ENCODE results near the gene THBS1.

The THBS1 gene

GRCh38 chr15:39618063-39618823, 37.4 kb downstream of the THBS1 start:
- Histone ChIP-seq H3K4me2 (ENCODE audit: low read length) (no peak overlapping the region), H3K4me1 (no peaks in the 10 kb centered on the region), H3K79me2 (no peaks in the 10 kb centered on the region), H3K27ac (no peak overlapping the region), H3K9ac (no peak overlapping the region), H3K27me3 (ENCODE audit: control insufficient read depth, insufficient read depth, low read length) (no peaks in the 10 kb centered on the region), H3K4me3 (ENCODE audit: low read depth, low read length) (no peak overlapping the region), H2AFZ (no peak overlapping the region), H3K9me3 (ENCODE audit: control insufficient read depth, low read length) (no peaks in the 10 kb centered on the region), H3K36me3 (ENCODE audit: control insufficient read depth, insufficient read depth, low read length) (no peaks in the 10 kb centered on the region)
- TF ChIP-seq CTCF (IDR thresholded peaks at IDR 0.05) = no peak

GRCh38 chr15:39621210-39621609, 40.3 kb downstream of the THBS1 start:
- Histone ChIP-seq H2AFZ (no peak overlapping the region), H3K79me2 (no peaks in the 10 kb centered on the region), H3K4me3 (ENCODE audit: low read depth, low read length) (no peak overlapping the region), H3K27ac (no peak overlapping the region), H3K9me3 (ENCODE audit: control insufficient read depth, low read length) (no peaks in the 10 kb centered on the region), H3K9ac (no peak overlapping the region), H3K36me3 (ENCODE audit: control insufficient read depth, insufficient read depth, low read length) (no peaks in the 10 kb centered on the region), H3K4me2 (ENCODE audit: low read length) (no peak overlapping the region), H3K27me3 (ENCODE audit: control insufficient read depth, insufficient read depth, low read length) (no peaks in the 10 kb centered on the region), H3K4me1 (no peaks in the 10 kb centered on the region)
- no peak for TF ChIP-seq CTCF (IDR thresholded peaks at IDR 0.05)

GRCh38 chr15:39621976-39622375, 41.1 kb downstream of the THBS1 start:
- no peaks in the 10 kb centered on the region for H3K9me3 ChIP-seq (ENCODE audit: control insufficient read depth, low read length)
- H3K79me2 ChIP-seq = no peaks in the 10 kb centered on the region
- no peaks in the 10 kb centered on the region for H3K36me3 ChIP-seq (ENCODE audit: control insufficient read depth, insufficient read depth, low read length)
- no peak overlapping the region for H3K4me2 ChIP-seq (ENCODE audit: low read length)
- TF ChIP-seq CTCF (IDR thresholded peaks at IDR 0.05) = no peak
- H3K4me3 ChIP-seq (ENCODE audit: low read depth, low read length) = no peak overlapping the region
- no peaks in the 10 kb centered on the region for H3K4me1 ChIP-seq
- H3K27me3 ChIP-seq (ENCODE audit: control insufficient read depth, insufficient read depth, low read length) = no peaks in the 10 kb centered on the region
- no peak overlapping the region for H2AFZ ChIP-seq
- no peak overlapping the region for H3K9ac ChIP-seq
- no peak overlapping the region for H3K27ac ChIP-seq

GRCh38 chr15:39622660-39623516, 42.0 kb downstream of the THBS1 start:
- Histone ChIP-seq H3K4me3 (ENCODE audit: low read depth, low read length) (no peak overlapping the region), H2AFZ (no peak overlapping the region), H3K4me1 (no peaks in the 10 kb centered on the region), H3K9me3 (ENCODE audit: control insufficient read depth, low read length) (no peaks in the 10 kb centered on the region), H3K79me2 (no peaks in the 10 kb centered on the region), H3K36me3 (ENCODE audit: control insufficient read depth, insufficient read depth, low read length) (no peaks in the 10 kb centered on the region), H3K4me2 (ENCODE audit: low read length) (no peak overlapping the region), H3K27me3 (ENCODE audit: control insufficient read depth, insufficient read depth, low read length) (no peaks in the 10 kb centered on the region), H3K9ac (no peak overlapping the region), H3K27ac (no peak overlapping the region)
- TF ChIP-seq CTCF (IDR thresholded peaks at IDR 0.05) = no peak

All from parathyroid adenoma (tissue), 2 donors.